Endothelial cell of hepatic sinusoid (primary cell): ENCODE results near the gene PLK3.
"Not testable (repeated sequence)": the region's sequence is repeated elsewhere in the genome, so short reads cannot be mapped to it uniquely, and the experiment has no call there.

Experiments used
- in situ Hi-C: cut with HindIII; loops from 2 replicates; pipeline ENCODE4 v1.10.0; 2017; ENCODE audit warnings: low sequenced_read_pairs

Gene PLK3

GRCh38 chr1:44808063-44808937, 8.1 kb downstream of the PLK3 start, which contains the start of gene BTBD19:
Gene BTBD19 (plus strand): TSS chr1:44808523. CDS start chr1:44808821, 298 bp downstream.
- in situ Hi-C loops: no loop called here

GRCh38 chr1:44808938-44809917, 9.1 kb downstream of the PLK3 start:
- in situ Hi-C loops: no loop called here

- in situ Hi-C loops: no loop called here
Measured at GRCh38 chr1:44810101-44810761, 10.1 kb downstream of the PLK3 start.

- in situ Hi-C loops: not testable (repeated sequence)
Measured at GRCh38 chr1:44810762-44811105, 10.6 kb downstream of the PLK3 start.

GRCh38 chr1:44811234-44811633, 11.1 kb downstream of the PLK3 start:
- in situ Hi-C loops: no loop called here

GRCh38 chr1:44812822-44813543, 12.8 kb downstream of the PLK3 start:
- in situ Hi-C loops: no loop called here

- in situ Hi-C loops: not testable (repeated sequence)
Measured at GRCh38 chr1:44815926-44816325, 15.7 kb downstream of the PLK3 start.

GRCh38 chr1:44817307-44817706, 17.1 kb downstream of the PLK3 start:
- in situ Hi-C loops: no loop called here

- in situ Hi-C loops: no loop called here
Measured at GRCh38 chr1:44817771-44818495, 17.8 kb downstream of the PLK3 start.

GRCh38 chr1:44819196-44819607, 19.0 kb downstream of the PLK3 start:
- in situ Hi-C loops: no loop called here

- in situ Hi-C loops: no loop called here
Measured at GRCh38 chr1:44819608-44820327, 19.6 kb downstream of the PLK3 start.

GRCh38 chr1:44820328-44821239, 20.4 kb downstream of the PLK3 start:
- in situ Hi-C loops: no loop called here

GRCh38 chr1:44821240-44821715, 21.1 kb downstream of the PLK3 start:
- in situ Hi-C loops: no loop called here

GRCh38 chr1:44822131-44822701, 22.0 kb downstream of the PLK3 start:
- in situ Hi-C loops: no loop called here

GRCh38 chr1:44822981-44823451, 22.8 kb downstream of the PLK3 start:
- in situ Hi-C loops: no loop called here

GRCh38 chr1:44824392-44824791, 24.2 kb downstream of the PLK3 start:
- in situ Hi-C loops: not testable (repeated sequence)
